ENCODE measurements around the gene PLD1.
"Not testable (repeated sequence)": the region's sequence is repeated elsewhere in the genome, so short reads cannot be mapped to it uniquely, and the experiment has no call there.

PLD1 gene

DNA sequence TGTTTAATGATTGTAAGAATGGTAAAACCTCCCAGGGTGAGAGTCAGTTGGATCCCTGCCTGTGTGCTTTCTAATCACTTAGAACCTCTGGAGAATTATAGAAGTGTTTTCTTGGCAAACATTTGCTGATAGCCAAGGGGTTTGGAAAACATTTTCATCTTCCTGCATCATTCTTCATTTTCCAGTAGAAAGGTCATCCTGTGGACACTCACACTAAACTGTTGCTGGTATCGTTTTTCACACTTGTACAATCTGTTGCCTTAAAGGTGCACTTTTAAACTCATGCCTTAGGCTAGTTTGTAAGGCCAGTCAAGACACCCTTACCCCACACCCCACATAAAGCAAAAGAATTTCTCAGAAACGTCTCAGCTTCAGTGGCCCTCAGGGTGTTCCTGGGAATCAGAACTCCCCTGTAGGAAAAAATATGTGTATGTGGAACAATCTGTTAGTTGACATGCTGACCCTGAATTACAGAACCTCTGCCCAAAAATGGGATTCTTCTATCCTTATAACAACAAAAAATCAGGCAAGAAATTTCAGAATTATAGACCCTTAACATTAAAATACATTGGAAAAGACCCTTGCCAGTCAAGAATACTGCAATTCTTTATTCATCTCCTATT lies 5.8 kb upstream of the PLD1 start:
- no peak for DNase-seq

DNA sequence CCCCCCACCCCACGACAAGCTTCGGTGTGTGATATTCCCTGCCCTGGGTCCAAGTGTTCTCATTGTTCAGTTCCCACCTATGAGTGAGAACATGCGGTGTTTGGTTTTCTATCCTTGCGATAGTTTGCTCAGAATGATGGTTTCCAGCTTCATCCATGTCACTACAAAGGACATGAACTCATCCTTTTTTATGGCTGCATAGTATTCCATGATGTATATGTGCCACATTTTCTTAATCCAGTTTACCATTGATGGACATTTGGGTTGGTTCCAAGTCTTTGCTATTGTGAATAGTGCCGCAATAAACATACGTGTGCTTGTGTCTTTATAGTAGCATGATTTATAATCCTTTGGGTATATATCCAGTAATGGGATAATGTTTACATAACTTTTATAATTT lies 4.4 kb upstream of the PLD1 start:
- DNase-seq = not testable (repeated sequence)

DNA sequence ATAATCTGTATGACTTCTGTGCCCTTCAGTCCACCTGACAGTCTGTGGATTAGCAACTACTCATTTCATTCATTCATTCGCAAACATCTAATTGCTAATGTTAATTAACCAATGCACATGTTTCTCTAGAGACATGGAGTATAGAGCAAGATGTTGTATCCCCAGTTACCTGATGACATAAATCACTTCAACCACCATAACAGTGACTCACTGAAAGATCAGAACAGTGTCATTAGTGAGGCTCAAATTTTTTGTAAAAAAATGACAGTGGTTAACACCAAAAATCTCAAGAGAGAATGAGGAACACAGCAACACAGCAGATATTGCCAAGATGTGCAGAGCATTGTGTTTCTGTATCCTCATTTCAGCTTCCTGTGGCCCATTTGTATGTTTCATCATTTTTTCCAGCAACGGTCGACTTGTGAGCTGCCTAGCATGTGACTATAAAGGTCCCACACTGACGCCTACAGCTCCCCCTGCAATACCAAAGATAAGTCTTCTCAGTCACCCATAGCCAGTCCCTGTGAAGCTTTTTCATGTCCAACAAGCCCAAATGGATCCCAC lies 3.7 kb upstream of the PLD1 start:
- no peak for DNase-seq

DNA sequence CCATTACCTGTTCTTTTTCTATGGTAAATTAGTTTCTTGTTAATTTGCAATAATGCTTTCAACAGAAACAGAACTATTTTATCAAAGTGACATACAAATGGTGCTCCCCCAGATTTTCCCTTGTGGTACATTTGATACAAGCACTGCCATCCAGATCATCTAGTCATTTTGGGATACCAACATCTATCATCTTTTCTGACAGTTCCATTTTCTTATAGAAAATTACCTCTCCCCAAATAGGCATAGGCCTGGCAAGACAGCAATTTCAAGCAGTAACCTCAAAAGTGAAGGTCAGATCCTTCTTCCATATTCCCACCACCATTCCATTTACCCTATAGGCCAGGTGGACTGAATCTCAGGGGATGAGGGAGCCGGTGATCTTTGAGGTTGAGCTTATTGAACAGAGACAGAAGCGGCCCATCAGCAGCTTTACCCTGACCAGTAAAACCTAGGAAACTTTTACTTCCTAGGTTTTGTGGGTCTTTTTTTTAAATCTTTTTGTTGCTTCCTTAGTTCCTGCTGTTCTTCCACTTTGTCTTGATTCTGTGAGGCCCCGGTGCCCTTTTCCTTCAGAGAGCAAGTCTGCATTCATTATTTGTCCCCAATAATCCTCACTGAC lies 3.1 kb upstream of the PLD1 start:
- no peak for DNase-seq

DNA sequence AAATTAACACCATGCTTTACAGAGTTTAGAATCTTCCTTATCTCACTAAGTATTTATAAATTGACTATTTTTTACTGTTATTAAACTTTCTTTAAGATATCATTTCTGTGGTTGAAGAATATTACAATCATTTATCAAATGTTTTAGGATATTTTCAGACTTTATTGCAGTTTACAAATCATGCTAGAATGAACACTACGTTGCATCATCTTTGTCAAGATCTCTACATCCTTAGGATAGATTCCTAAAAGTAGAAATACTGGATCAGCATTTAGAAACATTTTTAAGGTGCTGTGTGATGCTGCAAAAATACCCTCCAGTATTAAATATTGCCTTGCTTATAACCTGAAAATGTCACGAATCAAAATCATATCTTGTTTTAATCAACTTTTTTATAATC lies 2.5 kb upstream of the PLD1 start:
- DNase-seq = no peak

DNA sequence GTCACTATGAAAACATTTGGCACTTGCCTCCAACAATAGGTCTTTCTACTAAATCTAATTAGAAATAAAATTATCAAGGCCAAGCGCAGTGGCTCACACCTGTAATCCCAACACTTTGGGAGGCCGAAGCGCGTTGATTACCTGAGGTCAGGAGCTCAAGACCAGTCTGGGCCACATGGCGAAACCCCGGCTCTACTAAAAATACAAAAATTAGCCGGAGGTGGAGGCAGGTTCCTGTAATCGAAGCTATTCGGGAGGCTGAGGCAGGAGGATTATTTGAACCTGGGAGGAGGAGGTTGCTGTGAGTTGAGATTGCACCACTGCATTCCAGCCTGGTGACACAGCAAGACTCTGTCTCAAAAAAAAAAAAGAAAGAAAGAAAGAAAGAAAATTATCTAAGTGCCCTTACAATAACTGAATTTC lies 1.6 kb upstream of the PLD1 start:
- no peak for DNase-seq

DNA sequence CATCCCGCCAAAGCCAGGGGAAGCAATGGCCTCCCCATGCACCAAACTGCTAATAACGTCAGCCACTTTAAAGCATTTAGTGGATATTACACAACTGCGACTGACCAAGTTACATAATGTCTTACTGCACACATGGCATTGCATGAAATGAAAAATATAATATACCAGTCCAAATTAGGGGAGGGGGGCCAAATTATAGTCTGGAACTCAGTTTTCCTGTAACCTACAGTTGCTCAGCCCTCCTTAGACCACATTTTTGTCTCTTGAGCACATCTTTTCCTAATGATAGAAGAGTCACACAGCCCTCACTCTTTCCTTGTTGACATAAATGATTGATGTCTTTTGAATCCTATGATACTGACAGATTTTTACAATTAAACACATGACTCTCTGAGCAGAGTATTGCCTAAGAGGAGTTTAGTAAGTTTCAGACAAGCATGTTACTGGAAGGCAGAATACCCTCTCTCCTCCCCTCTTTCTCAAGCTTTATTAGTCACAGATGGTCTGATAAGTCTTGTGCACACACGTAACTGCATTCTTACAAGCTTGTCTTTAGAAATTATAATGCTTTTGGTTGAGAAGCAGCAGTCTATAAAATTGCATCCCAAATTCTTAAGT lies 1.1 kb upstream of the PLD1 start:
- DNase-seq = no peak

DNA sequence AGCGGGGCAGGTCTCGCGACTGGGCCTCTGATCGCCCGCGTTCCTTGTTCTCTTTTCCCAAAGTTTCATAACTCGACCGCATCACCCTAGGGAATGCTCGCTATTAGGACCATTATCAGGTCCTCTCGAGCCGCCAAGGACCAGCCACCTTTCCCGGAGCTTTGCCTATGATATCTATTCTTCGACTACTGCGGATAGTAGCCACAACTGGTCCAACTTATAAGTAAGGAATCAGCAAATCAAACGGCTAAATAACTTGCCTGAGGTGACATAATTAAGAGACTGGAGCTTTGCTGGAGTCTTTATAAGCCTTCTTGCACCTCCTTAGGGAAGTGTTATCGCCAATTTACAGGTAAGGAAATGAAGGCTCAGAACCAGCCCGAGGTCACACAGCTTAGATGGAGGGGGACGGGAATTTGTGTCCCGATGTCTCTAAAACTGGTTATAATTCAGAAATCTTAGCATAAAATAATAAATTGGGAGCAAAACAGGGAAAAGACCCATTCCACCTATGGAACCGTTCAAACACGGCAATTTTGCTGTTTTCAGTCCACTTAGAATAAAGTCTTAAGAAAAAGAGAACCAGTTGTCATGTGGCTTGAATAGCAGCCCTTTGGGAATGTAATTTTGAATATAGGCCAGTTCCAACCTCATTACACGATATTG lies 479 bp upstream of the PLD1 start:
- DNase-seq = no peak

DNA sequence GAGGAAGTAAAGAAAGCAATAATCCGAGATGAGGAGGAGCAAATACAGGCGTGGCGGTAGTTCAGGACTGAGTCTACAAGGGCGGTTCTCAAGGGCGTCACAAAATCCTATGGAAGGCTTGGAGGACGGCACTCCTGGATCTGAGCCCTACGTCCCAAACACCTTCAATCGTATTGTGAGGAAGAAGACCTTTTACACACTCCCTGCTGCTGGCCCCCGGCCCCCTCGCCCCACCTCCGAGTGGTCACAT lies 747 bp downstream of the PLD1 start:
- no peak for DNase-seq

DNA sequence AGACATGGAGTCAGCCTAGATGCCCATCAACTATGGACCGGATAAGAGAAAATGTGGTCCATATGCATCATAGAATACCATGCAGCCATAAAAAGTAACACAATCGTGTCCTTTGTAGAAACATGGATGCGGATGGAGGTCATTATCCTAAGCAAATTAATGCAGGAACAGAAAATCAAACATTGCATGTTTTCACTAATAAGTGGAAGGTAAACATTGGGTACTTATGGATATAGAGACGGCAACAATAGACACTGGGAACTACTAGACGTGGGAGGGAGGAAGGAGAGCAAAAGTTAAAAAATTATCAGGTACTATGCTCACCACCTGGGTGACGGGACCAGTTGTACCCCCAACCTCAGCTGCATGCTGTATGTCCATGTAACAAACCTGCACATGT lies 2.5 kb downstream of the PLD1 start:
- DNase-seq = no peak

DNA sequence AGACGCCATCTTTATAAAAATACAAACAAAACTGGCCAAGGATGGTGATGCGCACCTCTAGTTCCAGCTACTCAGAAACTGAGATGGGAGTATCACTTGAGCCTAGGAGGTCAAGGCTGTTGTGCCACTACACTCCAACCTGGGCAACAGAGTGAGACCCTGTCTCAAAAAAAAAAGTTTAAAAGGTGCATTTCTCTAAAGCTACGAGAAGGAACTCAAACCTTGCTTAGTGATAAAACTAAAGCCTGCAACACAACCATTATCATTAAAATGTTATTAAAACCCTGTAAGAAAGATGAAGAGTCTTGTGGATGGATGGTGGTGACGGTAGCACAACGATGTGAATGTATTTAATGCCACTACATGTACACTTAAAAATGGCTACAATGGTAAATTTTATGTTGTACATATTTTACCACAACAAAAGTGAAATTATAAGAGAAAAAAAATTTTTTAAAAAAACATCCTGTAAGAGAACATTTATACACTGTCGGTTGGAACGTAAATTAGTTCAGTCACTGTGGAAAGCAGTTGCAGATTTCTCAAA lies 3.1 kb downstream of the PLD1 start:
- DNase-seq = no peak

DNA sequence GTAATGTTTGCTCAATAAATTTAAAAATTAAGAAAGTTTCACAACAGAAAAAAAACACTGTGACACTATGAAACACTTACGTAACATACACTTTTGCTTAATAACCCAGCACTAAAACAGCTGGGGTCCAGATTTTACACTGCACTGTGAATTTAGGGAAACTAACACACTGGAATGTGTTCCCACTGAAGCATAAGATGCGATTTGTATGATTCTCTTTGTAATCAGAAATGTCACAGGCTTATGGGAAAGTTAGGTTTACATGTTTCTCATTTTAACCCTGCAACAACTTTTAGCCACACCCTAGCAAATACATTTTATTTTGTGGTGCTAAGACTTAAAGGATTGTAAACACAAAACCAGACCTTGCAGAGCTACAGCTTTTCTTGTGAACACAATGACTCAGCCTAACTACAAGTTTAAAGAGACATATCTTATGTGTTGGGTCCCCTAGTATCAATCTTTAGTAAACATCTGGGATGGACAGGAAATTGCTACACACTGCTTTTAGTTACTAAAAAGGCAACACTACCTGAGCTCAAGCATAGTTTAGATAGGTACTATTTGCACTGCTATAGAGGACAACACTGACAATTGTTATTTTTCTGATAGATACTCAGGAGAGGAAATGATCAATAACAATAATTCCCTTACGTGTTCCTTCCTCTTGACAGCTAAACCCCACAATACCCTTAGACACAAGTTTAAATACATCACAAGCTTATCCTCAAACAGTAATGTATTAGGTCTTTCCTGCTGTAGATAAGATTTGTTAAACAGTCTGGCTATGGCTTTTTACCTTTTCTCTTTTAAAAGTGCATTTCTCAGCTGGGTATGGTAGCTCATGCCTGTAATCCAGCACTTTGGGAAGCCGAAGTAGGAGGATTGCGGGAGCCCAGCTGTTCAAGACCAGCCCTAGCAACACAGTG lies 3.8 kb downstream of the PLD1 start:
- DNase-seq = no peak

DNA sequence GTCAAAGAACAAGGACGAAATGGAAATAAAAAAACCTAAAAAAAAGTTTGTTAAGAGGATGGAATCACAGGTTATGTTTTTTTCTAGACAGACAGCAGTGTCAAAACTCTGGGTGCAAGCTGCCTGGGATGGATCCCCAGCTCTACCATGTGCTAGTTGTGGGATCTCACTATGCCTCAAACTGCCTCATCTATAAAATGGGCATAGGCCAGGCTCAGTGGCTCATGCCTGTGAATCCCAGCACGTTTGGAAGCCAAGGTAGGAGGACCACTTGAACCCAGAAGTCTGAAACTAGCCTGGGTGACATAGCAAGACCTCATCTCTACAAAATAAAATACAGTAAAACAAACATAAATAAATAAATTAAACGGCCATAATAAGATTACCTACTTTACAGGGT lies 4.6 kb downstream of the PLD1 start:
- DNase-seq = no peak

DNA sequence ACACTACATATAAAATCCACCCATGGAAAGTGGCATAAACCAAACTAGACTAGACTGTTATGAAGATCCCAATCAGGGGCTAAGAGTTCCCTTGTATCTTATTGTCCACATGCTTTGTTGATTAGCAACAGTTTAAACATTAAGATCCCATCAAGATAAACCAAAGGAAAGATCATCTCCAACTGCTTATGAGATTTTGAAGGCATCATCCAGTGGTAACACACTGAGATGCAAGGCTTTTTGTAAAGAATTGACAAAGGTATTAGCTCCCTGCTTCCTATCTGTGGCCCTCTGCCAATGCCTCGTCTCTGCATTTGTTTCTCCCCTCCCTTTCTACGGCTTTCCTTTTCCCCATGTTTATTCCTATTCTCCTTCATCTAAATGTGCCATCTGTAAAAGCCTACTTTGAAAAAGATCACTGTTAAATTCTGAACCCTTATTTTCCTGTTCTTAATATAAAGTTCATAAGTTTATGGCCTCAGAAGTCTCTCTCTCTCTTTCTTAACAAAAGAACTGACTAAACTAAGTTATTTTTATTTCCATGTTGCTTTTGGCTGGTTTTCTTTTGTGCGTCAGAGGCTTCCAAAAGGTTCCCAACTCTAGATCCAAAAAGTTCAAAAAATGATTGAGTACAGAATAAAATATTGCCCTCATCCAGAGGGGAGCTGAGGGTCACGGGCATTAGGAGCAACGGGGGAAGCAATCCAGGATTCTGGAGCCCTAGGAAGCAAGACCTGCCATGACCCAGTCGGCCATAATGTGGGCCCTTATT lies 5.5 kb downstream of the PLD1 start:
- no peak for DNase-seq

DNA sequence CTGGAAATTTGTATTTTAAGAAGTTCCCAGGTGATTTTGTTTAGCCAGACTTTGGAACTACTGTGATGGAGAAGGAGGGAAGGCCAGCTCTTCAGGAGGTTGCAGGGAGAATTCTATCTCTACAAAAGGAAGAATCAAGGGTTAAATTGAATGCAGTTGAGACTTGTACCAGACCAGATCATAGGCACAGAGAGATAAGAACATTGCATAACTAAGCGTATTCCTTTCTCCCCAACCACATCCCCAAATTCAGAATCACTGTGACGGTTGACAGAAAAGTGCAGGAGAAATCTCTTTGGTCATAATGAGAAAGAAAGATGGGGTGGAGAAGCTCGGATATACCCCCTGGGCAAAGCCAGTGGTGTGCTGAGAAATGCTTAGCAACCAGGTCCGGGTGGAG lies 7.2 kb downstream of the PLD1 start:
- DNase-seq = no peak

DNA sequence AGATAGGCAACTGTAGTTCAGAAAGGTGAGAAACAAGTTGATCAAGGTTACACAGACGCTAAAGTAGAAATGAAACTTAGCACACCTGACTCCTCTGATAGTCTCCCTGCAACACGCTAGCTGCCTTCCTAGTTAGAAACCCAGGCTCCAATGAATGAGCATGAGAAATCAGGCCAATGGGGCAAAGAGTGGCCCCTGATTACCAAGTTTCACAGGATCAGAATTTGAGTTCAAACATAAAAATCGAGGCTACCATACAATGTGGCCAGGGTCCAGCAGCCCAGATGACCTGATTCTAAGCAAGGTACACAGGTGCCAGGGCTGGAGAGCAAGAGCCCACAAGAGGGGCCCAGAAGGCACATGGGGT lies 7.7 kb downstream of the PLD1 start:
- no peak for DNase-seq

DNA sequence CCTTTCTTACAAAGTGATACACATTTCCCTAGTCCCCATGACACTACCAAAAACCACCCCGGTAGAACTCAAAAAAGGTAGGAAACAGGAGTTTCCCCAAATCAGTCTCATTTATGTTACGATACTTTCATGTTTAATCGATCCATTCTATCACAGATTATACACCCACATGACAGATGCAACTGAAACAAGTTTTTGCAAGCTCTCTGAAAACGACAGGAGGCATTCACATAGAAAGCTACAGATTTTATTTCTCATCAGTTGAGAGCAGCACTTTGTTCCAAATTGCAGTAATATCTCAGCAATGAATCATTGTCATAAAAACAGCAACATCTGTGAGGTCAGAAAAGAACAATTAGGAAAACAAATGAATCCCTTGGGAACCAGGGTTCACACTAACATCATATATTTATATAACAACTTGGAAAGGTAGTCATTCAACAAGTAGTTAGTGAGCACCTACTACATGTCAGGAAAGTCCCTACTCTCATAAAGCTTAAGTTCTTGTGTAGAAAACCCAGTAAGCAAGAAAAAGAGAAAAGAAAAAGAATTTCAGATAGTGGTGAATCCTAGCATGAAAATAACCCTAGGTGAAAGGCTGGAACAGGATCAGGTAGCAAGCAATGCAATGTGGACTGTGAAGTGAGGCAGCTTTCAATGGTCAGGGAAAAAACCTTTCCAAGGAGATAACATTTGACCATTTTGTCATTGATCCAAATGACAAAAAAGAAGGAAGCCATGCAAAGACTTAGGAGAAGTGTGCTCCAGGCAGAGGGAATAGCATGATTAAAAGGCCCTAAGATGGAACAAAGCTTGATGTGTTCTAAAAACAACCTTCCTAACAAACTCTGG lies 8.3 kb downstream of the PLD1 start:
- no peak for DNase-seq

DNA sequence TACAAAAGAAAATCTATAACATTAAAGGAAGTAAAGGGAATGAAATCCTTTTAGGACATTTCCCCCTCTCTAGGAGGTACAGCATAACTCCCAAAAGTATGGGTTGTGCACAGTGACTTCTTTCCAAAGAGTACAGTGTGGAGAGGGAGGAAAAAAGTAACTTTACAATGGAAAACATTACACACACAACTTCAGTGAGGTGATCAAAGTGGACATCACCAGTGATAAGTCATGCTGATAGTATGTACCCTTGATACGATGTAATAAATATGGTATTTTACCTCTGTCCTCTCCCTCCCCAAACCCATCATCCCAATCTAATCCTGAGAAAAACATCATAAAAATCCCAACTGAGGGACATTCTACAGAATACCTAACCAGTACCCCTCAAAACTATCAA lies 10.8 kb downstream of the PLD1 start:
- DNase-seq = no peak

DNA sequence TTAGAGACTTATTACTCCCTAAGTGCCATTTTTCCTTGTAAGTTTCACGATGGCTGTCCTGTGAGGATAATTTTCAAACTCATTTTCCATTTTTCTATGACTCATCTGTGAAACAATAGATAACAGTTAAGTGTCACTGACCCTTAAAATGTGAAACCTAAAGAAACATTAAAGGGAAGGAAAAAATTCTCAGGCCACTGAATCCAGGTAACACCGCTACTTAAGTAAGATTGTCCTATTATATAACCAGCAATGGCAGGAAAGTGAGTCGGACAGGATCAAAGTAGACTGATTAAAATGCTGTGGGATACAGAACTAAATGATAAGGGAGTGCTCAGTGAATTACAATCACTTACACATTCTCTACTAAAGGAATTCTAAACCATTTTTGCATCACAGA lies 12.4 kb downstream of the PLD1 start:
- no peak for DNase-seq

DNA sequence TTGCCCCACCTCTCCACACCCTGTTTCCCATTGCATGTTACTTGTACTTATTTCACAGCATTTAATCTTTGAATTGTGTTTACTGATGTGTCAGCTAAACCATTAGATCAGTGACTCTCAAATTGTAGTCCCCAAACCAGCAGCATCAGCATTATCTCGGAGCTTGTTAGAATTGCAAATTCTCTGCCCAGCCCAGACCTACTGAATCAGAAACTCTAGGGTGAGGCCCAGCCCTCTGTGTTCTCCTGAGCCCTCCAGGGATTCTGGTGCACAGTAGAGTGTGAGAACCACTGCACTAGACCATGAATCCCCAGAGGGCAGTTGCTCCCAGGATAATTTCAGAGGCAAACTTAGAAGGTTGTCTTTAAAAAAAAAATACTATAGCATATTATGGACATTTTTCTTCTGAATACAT lies 13.0 kb downstream of the PLD1 start:
- no peak for DNase-seq

DNA sequence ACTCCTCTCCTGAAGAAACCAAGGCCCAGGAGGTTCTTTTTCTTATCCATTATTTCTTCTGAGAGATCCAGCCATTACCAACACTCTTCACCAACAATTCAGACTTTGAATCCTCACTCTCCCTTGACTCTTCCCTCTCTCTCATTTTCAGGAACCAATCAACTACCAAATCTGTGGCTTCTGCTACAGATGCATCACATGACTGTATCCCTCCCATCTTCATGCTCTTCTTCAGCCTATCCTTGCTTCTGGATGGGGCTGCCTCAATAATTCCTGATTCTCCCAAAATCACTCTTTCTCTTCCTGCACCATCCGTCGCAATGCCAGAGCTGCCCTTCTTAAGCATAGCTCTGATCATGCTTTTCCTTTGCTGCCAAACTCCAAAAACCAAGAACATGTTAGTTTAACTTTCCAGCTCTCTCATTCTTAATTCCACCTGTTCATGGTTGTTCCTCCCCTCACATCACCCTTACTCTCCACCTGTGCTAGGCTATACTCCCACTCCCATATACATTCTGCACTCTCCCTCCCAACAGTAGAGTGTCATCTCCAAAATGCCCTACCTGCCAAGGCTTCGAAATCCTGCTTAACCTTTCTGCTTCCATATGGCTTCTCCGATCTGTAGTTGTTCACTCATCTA lies 13.5 kb downstream of the PLD1 start:
- no peak for DNase-seq
